GM21447 (cell line): ENCODE measurements around the gene KHNYN.
"Not testable (repeated sequence)": the region's sequence is repeated elsewhere in the genome, so short reads cannot be mapped to it uniquely, and the experiment has no call there.

Source experiments
- ATAC-seq: cut with Tn5 transposase; IDR thresholded peaks from one replicate; pipeline ENCODE4 v1.9.1; 2021; ENCODE audit not compliant: unreplicated experiment

KHNYN gene

GRCh38 chr14:24429395-24430142 lies at the start of gene KHNYN, which contains the start of gene CBLN3:
Gene KHNYN, plus strand, starts transcription at chr14:24429954. Its CDS starts 777 bp downstream, at chr14:24430731.
Gene CBLN3, minus strand, starts transcription at chr14:24429668. Its CDS starts 614 bp downstream, at chr14:24429054.
- peak; percentile 84 for ATAC-seq

DNA sequence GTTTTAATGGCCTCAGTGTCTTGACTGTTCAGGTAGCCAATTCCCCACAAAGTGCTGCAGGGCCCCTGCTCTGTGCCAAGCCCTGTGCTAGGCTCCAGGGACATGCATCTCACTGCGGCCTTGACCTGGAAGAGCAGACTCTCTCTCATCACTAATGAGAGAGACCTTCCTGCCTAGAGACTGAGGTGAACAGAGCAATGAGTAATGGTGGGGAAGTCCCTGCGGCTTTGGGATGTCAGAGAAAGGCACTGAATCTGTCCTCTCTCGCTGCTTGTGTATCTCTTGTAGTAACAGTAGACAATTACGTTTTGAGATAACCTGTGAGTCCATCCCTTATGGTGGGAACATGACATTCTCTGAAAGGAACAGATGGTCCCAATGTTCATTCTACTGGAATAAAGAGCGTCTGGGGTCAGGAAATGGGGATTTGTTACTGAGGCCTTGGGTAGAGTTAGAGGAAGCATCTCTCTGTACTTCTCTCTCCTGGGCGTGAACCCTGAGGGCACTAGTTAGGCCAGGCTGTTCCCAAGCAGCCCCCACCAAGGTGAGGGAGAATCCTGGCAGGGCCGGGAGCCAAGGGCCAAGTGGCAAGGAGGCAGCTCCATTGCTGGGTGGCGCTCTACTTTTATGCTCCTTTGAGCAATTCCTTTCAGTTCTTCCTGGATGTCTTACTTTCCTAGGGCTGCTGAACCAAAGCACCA lies 48.2 kb upstream of the KHNYN start:
- no peak for ATAC-seq

DNA sequence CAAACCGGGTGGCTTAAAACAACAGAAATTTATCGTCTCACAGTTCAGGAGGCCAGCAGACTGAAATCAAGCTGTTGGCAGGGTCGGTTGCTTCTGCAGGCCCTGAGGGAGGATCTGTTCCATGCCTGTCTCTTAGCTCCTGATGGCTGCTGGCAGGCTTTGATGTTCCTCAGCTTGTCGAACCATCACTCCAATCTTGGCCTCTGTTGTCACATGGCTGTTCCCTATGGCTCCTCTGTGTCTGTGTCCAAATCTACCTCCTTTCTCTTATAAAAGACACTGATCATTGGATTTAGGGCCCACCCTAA lies 47.7 kb upstream of the KHNYN start:
- ATAC-seq, result no peak

DNA sequence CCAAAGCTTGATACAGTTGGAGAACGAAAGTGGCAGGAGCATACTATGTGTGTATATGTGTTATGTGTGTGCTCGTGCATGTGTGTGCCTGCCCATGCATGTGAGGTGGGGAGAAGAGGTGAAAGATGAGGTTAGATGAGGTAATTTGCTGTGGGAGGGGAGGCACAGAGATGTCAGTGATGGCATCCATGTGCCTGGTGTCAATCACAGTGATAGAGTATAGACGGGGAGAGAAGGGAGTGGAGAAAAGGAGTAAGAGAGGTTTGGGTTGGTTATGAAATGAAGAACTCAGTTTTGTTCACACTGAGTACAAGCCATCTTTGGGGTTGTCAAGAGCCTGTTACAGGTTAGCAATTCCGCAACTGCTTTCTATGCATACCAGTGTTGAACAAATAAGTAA lies 45.6 kb upstream of the KHNYN start:
- no peak for ATAC-seq

DNA sequence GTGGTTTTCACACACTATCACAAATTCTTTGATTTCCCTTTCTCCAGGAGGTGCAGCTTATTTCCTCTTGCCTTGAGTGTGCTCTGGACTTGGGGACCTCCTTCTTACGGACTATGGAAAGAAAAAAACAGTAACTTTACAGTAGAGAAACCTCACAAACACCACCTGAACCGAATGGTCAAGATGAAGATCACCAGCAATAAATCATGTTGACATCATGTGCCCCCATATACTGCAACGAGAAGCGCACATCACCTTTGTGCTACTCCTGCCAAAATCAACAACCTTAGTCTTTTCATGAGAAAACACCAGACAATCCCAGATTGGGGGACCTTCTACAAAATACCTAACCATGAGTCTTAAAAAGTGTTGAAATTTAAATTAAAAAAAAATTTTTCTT lies 44.2 kb upstream of the KHNYN start:
- no peak for ATAC-seq

DNA sequence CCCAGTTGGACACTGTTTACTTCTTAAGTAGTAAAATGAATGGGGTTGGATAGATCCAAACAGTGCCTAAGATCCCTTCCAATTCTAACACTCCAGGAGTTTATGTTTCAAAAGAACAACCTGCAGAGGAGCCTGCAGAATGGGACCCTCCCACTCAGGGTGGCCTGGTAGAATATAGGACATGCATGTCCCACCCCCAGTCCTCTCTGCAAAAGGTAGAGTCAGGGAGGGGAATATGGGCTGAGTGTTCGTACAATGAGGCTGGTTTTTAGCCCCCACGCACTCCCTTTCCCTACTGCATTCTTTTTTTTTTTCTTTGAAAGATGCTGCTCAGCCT lies 42.8 kb upstream of the KHNYN start:
- ATAC-seq, result no peak

- ATAC-seq, result not testable (repeated sequence)
Observed at GRCh38 chr14:24387579-24387978, 42.2 kb upstream of the KHNYN start.

- no peak for ATAC-seq
Observed at GRCh38 chr14:24388474-24389179, 41.1 kb upstream of the KHNYN start.

GRCh38 chr14:24389226-24389848 lies 40.4 kb upstream of the KHNYN start:
- no peak for ATAC-seq

DNA sequence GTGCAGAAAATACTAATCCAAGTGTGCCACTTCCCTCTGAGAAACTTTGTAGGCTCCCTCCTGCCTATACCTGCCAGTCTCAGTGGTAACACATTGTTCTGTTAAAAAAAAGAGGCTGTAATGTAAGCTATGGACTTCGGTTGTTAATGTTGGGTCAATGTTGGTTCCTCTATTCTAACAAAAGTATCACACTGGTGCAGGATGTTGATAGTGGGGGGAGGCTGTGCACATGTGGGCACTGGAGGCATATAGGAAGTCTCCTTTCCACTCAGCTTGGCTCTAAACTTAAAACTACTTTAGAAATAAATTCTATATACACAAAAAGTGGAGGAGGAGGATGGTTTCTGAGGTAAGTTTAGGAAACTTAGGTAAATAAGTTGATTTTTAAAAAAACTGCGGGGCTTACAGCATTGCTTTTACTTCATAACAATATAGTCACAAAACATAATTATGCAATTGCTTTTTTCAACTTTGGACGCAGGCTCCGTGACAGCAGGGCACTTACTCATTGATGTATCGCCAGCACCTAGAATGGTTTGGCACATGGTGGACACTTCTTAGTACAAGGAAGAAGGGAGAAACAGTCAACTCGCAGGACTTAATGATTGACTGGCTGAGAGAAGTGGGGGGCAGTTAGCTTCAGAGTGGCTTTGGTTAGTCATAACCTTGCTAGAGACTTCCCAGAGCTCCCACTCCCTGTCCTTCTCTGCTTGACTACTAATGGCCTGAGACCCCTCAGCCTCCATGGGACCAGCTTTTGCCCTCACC lies 38.9 kb upstream of the KHNYN start:
- ATAC-seq, result no peak

DNA sequence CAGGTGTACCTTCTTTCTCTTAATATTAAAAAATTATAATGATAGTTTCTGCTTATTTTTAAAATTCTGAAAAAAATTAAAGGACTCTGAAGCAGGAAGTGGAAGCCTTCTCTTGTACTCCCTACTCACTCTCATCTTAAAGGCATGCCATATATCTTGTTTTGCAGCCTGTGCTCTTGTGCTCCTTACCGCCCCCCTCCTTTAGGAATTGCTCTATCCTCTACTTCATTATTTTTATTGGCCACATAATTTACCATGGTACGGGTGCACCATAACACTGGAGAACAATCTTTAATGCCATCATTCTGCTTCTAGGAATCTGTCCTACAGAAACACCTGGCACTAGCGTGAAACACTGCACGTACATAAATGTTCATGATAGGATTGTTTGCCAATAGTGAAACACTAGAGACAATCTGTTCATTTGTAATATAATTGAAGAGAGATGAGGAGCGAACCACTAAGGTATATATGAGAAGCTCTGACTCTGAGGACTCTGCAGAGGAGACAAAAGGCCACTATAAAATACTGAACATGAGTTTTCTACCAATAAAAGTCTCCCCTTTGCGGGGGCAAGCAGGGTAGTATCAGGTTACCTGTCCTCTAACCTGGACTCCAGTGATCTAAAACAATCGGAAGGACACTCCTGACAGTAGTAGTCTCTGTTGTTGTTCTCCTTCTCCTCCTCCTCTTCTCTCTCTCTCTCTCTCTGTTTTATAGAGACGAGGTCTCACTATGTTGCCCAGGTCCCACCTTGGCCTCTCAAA lies 37.2 kb upstream of the KHNYN start:
- ATAC-seq, result no peak

GRCh38 chr14:24394275-24394674 lies 35.5 kb upstream of the KHNYN start:
- no peak for ATAC-seq

DNA sequence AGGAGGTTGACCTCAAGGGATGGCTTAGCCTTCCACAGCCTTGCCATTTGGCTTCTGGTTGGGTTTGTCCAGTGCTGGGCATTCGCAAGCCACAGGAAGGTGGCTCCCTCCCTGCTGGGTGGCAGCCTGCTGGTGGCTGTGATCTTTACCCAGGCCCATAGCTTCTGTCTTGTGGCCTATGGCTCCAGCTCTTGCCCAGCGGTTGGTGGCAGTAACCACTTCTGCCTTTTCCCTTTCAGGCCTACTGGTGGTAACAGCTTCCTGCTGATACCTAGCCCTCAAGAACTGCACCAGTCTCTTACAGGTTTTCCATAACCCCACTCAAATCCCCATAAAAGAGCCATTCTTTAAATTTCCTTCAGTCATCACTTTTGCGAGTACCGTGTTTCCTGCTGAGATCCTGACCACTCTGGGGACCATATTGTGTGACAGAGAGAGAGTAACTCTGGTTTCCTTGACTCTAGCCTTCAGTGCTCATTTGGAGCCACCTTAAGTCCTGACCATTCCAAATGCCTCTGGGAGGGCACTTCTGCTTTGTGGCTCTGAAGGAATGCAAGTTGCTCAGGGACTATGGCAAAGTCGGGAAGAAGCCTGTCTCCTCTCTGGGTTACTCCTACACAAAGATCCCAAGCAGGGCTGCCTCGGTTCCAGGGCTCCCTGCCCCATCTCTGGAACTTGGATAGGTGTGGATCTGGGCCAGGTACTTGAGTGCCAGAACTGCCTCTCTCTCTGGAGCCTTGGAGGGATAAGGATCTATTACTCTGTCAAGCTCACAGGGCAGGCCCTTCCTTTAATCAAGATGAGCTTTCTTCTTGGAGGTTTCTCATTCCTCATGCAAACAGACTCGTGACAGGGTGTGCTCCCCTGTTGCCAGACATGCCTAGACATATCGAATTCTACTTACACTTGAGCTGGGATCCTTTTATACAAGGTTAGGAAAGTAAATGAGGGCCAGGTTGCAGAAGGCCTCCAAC lies 33.9 kb upstream of the KHNYN start:
- no peak for ATAC-seq

- no peak for ATAC-seq
Observed at GRCh38 chr14:24397639-24398292, 32.0 kb upstream of the KHNYN start.

- ATAC-seq, result no peak
Observed at GRCh38 chr14:24398293-24398652, 31.5 kb upstream of the KHNYN start.

GRCh38 chr14:24398653-24399446 lies 30.9 kb upstream of the KHNYN start, which contains the start of gene NYNRIN:
Gene NYNRIN, plus strand, starts transcription at chr14:24399003. Its CDS starts 244 bp downstream, at chr14:24399247.
- no peak for ATAC-seq

- no peak for ATAC-seq
Observed at GRCh38 chr14:24399447-24399822, 30.3 kb upstream of the KHNYN start.
